Suppressor macrophage treated with lipopolysaccharide for 4 hours (primary cell): ENCODE data around the gene TMEM182.

Experiments used
- DNase-seq: peaks from one replicate; pipeline ENCODE4 v3.0.0-alpha.2; 2020

Gene TMEM182, protein sequence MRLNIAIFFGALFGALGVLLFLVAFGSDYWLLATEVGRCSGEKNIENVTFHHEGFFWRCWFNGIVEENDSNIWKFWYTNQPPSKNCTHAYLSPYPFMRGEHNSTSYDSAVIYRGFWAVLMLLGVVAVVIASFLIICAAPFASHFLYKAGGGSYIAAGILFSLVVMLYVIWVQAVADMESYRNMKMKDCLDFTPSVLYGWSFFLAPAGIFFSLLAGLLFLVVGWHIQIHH

GRCh38 chr2:102761763-102762162 is at the start of gene TMEM182:
TSS of gene TMEM182 (plus strand) at chr2:102762031. CDS start at chr2:102762218, 187 bp downstream.
- no peak for DNase-seq

DNA sequence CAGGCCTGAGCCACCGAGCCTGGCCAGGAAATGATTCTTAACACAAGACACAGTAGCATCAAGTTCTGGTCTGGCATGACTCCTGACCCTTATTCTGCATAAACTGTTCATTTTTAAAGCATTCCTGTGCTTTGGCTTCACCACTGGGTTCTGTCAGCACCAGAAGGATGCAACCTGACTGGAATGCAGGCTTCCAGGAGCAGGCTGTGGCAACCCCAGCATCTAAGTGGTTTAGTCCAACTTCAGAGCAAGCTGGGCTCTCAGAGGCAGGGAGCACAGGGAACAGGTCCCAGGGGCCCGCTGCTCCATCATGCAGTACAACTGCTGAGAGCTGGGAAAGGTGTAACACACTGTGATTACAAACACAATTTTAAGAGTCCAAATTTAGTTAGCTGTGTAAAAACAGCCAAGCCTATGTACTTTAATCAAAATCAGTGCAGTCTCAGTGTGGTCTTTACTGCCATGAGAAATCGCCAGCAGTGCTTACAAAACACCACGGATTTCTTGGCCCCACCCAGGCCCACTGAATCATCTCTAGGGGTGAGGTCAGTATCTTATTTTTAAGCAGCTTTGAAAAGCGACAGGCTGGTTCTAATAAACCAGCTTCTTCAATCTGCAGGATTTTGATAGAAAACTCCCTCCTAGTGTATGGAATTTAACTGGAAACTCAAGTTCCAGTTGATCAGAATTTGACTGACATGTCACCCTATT is 44.4 kb upstream of the TMEM182 start:
- peak; percentile 6 for DNase-seq

- DNase-seq = no peak
Measured at GRCh38 chr2:102718387-102719316, 43.2 kb upstream of the TMEM182 start.

GRCh38 chr2:102724016-102724490 is 37.8 kb upstream of the TMEM182 start:
- no peak for DNase-seq

DNA sequence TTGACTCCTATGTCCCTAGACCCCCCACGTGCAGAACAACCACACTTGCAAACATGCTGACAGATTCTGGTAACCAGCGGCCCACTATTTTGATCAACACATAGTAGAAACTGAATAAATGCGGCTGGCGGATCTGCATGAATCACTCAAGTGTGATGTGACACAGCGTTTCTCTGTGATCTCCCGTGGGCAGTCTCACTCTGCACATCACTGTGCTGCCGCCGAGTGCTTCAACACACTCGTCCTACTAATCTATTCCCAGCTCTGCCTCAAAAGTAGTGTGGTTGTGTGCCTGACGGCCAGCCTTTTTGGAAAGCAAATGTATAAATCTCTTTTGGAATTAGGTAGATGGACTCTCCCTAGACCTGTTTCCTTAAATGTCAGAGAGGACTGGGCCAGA is 37.3 kb upstream of the TMEM182 start:
- DNase-seq = no peak

GRCh38 chr2:102726128-102727087 is 35.4 kb upstream of the TMEM182 start:
- no peak for DNase-seq

GRCh38 chr2:102735416-102736109 is 26.3 kb upstream of the TMEM182 start:
- no peak for DNase-seq

- no peak for DNase-seq
Measured at GRCh38 chr2:102736110-102736409, 25.8 kb upstream of the TMEM182 start.

DNA sequence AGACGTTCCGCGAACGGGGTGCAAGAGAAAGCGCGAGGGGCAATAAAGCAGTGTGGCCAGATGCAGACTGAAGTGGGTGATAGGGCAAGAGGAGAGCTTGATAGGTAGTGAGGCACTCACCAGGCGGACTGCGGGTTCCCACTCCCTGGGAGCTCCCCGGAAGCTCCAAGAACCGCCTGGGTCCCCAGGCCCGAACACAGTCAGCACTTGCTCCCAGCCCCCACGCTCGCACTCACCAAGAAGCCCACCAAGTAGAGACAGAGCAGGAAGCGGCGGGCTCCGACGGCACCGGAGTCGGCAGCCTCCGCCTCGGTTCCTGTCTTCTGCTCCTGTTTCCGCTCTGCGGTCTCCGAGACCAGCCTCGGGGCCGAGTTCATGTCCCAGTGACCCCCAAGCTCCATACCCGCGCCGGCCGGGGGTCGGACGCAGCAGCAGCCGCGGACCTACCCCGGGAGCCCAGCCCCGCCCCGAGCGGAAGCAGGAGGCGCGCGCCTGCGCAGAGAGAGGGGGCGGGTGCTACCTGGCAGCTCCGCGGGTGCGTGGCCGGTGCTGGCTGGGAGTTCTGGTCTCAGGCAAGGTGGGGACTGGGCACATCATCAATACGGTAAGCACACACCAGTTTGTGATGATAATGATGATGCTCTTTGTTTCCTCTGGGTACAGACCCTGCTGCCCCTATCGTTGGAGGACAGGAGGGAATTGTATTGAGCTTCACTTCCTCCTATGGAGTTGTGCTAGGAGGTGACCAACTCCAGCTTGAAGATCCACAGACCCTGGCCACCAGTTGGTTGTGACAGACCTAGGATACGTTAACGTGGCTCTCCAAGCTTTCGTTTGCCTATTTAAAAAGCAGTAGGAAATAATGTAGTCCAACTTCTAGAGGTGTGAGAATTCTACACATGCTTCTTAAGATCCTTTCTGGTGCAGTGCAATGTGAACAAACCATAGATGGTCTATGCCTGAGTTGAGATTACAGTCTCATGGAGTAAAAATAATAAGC is 25.1 kb upstream of the TMEM182 start:
- peak; percentile 83 for DNase-seq

- no peak for DNase-seq
Measured at GRCh38 chr2:102737431-102737830, 24.4 kb upstream of the TMEM182 start.

DNA sequence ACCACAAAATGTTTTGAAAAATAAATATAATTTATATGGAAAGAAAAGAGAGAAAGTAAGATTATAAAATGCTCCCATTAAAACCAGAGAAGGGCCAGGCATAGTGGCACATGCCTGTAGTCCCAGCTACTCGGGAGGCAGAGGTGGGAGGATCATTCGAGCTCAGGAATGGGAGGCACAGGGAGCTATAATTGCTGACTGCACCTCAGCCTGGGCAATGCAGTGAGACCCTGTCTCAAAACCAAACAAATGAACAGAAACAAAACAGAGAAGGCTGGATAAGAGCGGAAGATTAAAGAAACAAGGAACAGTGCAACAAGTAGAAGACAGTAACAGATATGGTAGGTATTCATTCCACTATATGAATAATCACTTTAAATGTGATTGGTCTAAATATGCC is 18.6 kb upstream of the TMEM182 start:
- DNase-seq = no peak

DNA sequence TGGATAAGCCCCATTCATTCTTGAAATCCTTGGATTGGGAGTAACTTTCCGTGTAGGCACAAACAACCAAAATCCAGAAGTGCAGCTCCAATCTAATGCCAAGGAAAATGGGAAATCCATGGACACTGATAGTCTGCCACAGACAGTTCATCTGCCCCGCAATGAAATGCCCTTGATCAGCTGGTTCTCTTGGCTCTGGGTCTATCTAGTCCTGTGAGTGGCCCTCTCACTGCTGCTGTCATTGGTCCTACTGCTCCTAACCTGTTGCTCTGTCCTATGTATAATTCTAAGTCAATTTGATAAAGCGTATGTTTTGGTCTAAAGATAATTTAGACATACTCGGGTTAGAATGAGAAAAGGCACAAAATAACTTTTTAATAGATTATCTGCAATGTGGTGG is 13.7 kb upstream of the TMEM182 start:
- DNase-seq = no peak

DNA sequence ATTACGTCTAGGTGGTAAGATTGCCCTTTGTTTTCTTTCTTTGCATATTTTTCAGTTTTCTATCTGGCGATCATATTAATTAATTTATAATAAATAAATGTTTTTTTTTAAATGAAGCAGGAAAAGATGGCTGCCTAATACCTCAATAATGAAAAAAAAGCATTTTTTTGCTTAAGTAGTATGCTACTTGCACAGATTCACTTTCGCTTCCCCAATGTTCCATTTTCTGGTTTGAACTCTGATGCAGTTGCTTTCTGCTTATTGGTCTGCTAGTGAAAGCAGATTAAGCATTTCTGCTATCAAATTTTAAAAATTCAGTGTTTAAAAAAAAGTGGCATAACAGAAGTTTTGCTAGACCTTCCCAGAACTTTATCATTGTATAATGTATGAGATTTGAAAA is 11.9 kb upstream of the TMEM182 start:
- peak; percentile 43 for DNase-seq

- DNase-seq = peak; percentile 82
Measured at GRCh38 chr2:102753563-102754159, 8.2 kb upstream of the TMEM182 start.

GRCh38 chr2:102754456-102755145 is 7.2 kb upstream of the TMEM182 start:
- no peak for DNase-seq

DNA sequence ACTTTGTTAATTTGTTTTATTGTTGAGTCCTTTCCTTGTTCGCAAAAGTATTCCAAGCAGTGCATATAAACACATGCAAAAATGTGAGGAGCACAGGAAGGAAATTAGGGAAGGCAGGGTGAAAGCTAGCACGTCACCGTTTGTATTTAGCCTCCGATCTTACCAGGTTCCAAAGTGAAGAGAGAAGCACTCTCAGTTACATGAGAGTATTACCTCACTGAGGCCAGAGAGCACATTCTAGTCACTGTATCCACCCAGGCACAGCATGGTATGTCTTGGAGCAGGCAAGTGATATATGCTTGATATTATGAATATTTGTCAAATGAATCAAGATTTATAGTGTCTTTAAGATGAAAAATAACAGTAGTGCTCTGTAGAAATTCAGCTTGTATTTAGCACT is 6.5 kb upstream of the TMEM182 start:
- DNase-seq = no peak

DNA sequence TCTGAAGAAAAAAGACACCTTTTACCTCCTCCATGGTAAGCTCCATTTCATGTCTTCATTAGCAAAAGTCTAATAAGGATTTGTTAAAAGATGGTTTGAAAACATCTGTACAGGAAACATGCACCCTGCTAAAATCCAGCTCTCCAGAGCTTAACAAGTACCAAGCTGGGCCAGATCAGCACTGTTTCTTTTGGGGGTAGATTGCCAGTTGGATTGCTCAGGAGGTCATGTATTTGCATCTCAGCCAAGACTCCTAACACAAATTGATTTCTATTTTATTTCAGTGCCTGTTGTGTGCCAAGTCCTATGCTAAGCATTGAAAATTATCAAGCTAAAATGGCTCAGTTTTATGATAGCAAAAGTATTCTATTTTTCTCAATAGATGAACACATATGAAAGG is 3.4 kb upstream of the TMEM182 start:
- no peak for DNase-seq

DNA sequence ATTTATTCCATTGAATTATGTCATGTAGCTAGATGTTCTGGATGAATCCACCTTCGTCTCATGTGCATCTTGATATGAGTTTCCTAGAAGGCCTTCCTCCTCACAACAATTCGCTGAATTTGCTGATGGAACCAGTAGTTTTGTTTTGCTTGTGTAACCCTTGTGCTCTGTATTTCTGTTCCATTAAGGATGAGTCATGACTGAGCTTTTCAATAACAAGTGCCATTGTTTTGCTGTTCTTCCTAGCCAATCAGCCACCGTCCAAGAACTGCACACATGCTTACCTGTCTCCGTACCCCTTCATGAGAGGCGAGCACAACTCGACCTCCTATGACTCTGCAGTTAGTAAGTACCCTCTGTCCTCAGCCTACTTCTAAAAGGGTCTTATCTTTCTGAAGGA is 2.3 kb downstream of the TMEM182 start:
- DNase-seq = no peak

DNA sequence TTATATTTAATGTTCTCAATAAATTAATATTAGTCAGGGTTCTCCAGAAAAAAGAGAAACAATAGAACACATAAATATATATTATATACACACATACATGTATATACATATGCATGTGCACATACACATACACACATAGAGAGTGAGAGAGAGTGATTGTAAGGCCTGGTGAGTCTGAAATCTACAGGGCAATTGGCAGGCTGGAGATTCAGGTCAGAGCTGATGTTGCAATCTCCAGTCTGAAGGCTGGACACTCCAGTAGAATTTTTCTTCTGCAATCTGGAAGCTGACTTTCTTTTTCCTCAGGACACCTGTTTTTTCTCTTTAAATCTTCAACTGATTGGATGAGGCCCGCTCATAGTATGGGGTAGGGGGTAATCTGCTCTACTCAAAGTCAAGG is 3.2 kb downstream of the TMEM182 start:
- DNase-seq = no peak
